ENCODE data around the gene PRSS36.

- TF ChIP-seq, protein P1, sequence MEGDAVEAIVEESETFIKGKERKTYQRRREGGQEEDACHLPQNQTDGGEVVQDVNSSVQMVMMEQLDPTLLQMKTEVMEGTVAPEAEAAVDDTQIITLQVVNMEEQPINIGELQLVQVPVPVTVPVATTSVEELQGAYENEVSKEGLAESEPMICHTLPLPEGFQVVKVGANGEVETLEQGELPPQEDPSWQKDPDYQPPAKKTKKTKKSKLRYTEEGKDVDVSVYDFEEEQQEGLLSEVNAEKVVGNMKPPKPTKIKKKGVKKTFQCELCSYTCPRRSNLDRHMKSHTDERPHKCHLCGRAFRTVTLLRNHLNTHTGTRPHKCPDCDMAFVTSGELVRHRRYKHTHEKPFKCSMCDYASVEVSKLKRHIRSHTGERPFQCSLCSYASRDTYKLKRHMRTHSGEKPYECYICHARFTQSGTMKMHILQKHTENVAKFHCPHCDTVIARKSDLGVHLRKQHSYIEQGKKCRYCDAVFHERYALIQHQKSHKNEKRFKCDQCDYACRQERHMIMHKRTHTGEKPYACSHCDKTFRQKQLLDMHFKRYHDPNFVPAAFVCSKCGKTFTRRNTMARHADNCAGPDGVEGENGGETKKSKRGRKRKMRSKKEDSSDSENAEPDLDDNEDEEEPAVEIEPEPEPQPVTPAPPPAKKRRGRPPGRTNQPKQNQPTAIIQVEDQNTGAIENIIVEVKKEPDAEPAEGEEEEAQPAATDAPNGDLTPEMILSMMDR (IDR thresholded peaks at IDR 0.05) = no peak
- no peak for TF ChIP-seq POLR2A (IDR thresholded peaks at IDR 0.05)
Measured at GRCh38 chr16:31131841-31132271, 18.0 kb downstream of the PRSS36 start.
